GM12878 (cell line): ENCODE results near the gene HS3ST3B1. TPM values are rescaled to one million over a fixed set of nuclear protein-coding genes. Genes with fewer than 3 reads are reported as not detected.

ENCODE experiments used
- ATAC-seq: fragments of 200-7000 bp; cut with Tn5 transposase; 3 replicates; pipeline ENCODE4 v1.9.1; 2020; ENCODE audit warnings: mild to moderate bottlenecking, moderate library complexity
- BruUV-seq: library from RNA; stranded (reverse); fragments of 400-500 nt; replicated peaks from 2 replicates; lab custom pipeline; 2021; lab: Mats Ljungman, UMichigan
- CTCF ChIA-PET: fragments of 300-600 bp; sonication (Branson Sonifier 250); formaldehyde crosslinking; extraction: SDS; loops from one replicate; lab custom pipeline; 2021; ENCODE audit warnings: inconsistent platforms; lab: Yijun Ruan, JAX
- POLR2A ChIA-PET: fragments of 350-600 bp; formaldehyde crosslinking; extraction: SDS; loops from one replicate; lab custom pipeline; 2021; ENCODE audit warnings: inconsistent platforms; lab: Charles Lee
- RAD21 ChIA-PET: fragments of 300-600 bp; sonication (Branson Sonifier 250); formaldehyde crosslinking; loops from one replicate; lab custom pipeline; 2023; ENCODE audit warnings: antibody characterized with exemption; ENCODE audit not compliant: unreplicated experiment; lab: Charles Lee
- SMC1A ChIA-PET: fragments of 300-600 bp; sonication (Branson Sonifier 250); formaldehyde crosslinking; loops from one replicate; lab custom pipeline; 2023; ENCODE audit not compliant: unreplicated experiment, uncharacterized antibody; lab: Charles Lee
- DNase-seq: peaks from one replicate; pipeline ENCODE4 v3.0.0-alpha.2; 2011; ENCODE audit warnings: low read depth, low spot score
- FAIRE-seq: peaks from 3 replicates; lab custom pipeline; 2011; peaks lifted over from hg19 to GRCh38; lab: Jason Lieb, UNC
- H2AFZ ChIP-seq: 2 replicates; pipeline ENCODE4 v1.6.0; 2011; ENCODE audit warnings: low read depth, low read length, control low read depth; ENCODE audit not compliant: control insufficient read depth
- H3K27ac ChIP-seq: 2 replicates; pipeline ENCODE4 v1.5.1; 2011; ENCODE audit warnings: control low read depth; ENCODE audit not compliant: control insufficient read depth, insufficient read depth
- H3K27me3 ChIP-seq, 2 experiments: replicated peaks in 1 of 2; 2 replicates each; pipeline versions ENCODE4 v1.6.0 to v1.6.1; 2011; ENCODE audit warnings: low read length in 1 of 2; ENCODE audit not compliant: control insufficient read depth in 2 of 2, insufficient read depth in 2 of 2
- H3K36me3 ChIP-seq, 2 experiments: 2 replicates each; pipeline ENCODE4 v1.5.1; 2011; ENCODE audit warnings: low read length in 1 of 2; ENCODE audit not compliant: control insufficient read depth in 2 of 2, insufficient read depth in 2 of 2
- H3K4me1 ChIP-seq: 2 replicates; pipeline ENCODE4 v1.6.1; 2011; ENCODE audit warnings: mild to moderate bottlenecking, low read length, moderate library complexity, mixed read lengths; ENCODE audit not compliant: control insufficient read depth, insufficient read depth
- H3K4me2 ChIP-seq: 2 replicates; pipeline ENCODE4 v1.6.0; 2011; ENCODE audit warnings: control low read depth; ENCODE audit not compliant: control insufficient read depth, insufficient read depth
- H3K4me3 ChIP-seq: fragments of 200-600 bp; sonication (generic); 2 replicates; pipeline ENCODE4 v1.5.1; 2016
- H3K79me2 ChIP-seq: 2 replicates; pipeline ENCODE4 v1.6.0; 2011; ENCODE audit warnings: low read length; ENCODE audit not compliant: control insufficient read depth, insufficient read depth
- H3K9ac ChIP-seq: 2 replicates; pipeline ENCODE4 v1.8.0; 2011; ENCODE audit warnings: low read length, control low read depth, mixed read lengths; ENCODE audit not compliant: control insufficient read depth, insufficient read depth
- H3K9me3 ChIP-seq: replicated peaks from 3 replicates; pipeline ENCODE4 v1.5.1; 2011; ENCODE audit warnings: mild to moderate bottlenecking, low read length; ENCODE audit not compliant: control insufficient read depth, insufficient read depth
- H4K20me1 ChIP-seq: 2 replicates; pipeline ENCODE4 v1.6.0; 2011; ENCODE audit not compliant: control insufficient read depth, insufficient read depth
- CBX5 ChIP-seq: sonication (generic); IDR thresholded peaks from 2 replicates; pipeline ENCODE4 v1.6.1; 2016; ENCODE audit warnings: low read depth, moderate library complexity, mild to moderate bottlenecking, inconsistent platforms
- EED ChIP-seq: sonication (generic); IDR thresholded peaks from 2 replicates; pipeline ENCODE4 v1.6.1; 2016; ENCODE audit warnings: antibody characterized with exemption, low read depth
- EGR1 ChIP-seq, 2 experiments: IDR thresholded peaks; 1 replicate in 1 of 2; 2 replicates in 1 of 2; pipeline ENCODE4 v1.6.1; 2011 to 2012; ENCODE audit warnings: low read depth in 2 of 2, low read length in 2 of 2, borderline replicate concordance in 1 of 2, mild to moderate bottlenecking in 1 of 2, moderate library complexity in 1 of 2
- IKZF1 ChIP-seq: fragments of 450-650 bp; conservative IDR thresholded peaks from 2 replicates; pipeline ENCODE4 v1.6.1; 2017; ENCODE audit warnings: antibody characterized with exemption, mild to moderate bottlenecking
- KDM1A ChIP-seq: fragments of 200-600 bp; sonication (generic); IDR thresholded peaks from 2 replicates; pipeline ENCODE4 v1.6.1; 2016; ENCODE audit warnings: borderline replicate concordance
- LARP7 ChIP-seq: fragments of 450-650 bp; IDR thresholded peaks from 2 replicates; pipeline ENCODE4 v1.6.1; 2017; ENCODE audit warnings: mild to moderate bottlenecking
- NFYB ChIP-seq: IDR thresholded peaks from 2 replicates; pipeline ENCODE4 v1.6.1; 2011; ENCODE audit warnings: low read depth, mild to moderate bottlenecking, low read length, improper control_type of control experiment, moderate library complexity; ENCODE audit not compliant: insufficient read depth
- PAX8 ChIP-seq: fragments of 450-650 bp; IDR thresholded peaks from 2 replicates; pipeline ENCODE4 v1.6.1; 2017; ENCODE audit warnings: mild to moderate bottlenecking, moderate library complexity
- POLR2AphosphoS2 ChIP-seq: IDR thresholded peaks from 2 replicates; pipeline ENCODE4 v1.6.1; 2011; ENCODE audit warnings: low read depth, mild to moderate bottlenecking, low read length, improper control_type of control experiment, moderate library complexity
- RFX5 ChIP-seq: IDR thresholded peaks from 2 replicates; pipeline ENCODE4 v1.6.1; 2011; ENCODE audit warnings: low read depth, low read length, improper control_type of control experiment
- ZBED1 ChIP-seq: IDR thresholded peaks from 2 replicates; pipeline ENCODE4 v1.6.1; 2016; ENCODE audit warnings: borderline replicate concordance
- ZNF217 ChIP-seq: fragments of 450-650 bp; IDR thresholded peaks from 2 replicates; pipeline ENCODE4 v1.6.1; 2017; ENCODE audit warnings: antibody characterized with exemption, mild to moderate bottlenecking
- WGBS: methylation state at CpG from one replicate; pipeline ENCODE4 v1.1.6; 2016; ENCODE audit warnings: low lambda C conversion rate; ENCODE audit not compliant: insufficient replicate concordance, insufficient coverage; ENCODE audit errors: missing lambda C conversion rate; 5-methylcytosine and 5-hydroxymethylcytosine counted together
- in situ Hi-C: fragments of 300-500 bp; cut with MboI; formaldehyde crosslinking; loops from 9 replicates; pipeline ENCODE4 v1.14.3; 2018; ENCODE audit warnings: mixed read lengths
- intact Hi-C: fragments of 100-400 bp; cut with micrococcal nuclease; formaldehyde crosslinking; loops from one replicate; pipeline ENCODE4 v1.14.2; 2022; ENCODE audit not compliant: unreplicated experiment
- polyA plus RNA-seq, 11 experiments: library from polyadenylated mRNA; depleted of rRNA in 4 of 11; unstranded in 6 of 11; stranded (reverse) in 5 of 11; fragments of >200 nt; fragmentation: Nextera tagmentation in 4 of 11; fragmentation: Illumina TruSeq in 1 of 11; extraction: Ambion mirVana in 4 of 11; extraction: Trizol in 1 of 11; gene quantifications; 1 replicate in 1 of 11; 2 replicates in 10 of 11; pipeline versions ENCODE4 v1.2.1 to v1.2.3, GENCODE V29; 2011 to 2016; ENCODE audit warnings: inconsistent platforms in 2 of 11, missing spikeins in 2 of 11, low read depth in 1 of 11
- total RNA-seq, 4 experiments: library from RNA; depleted of rRNA in 3 of 4; stranded (reverse); fragments of >200 nt in 3 of 4; fragmentation: Illumina TruSeq in 1 of 4; extraction: Trizol in 1 of 4; gene quantifications; 2 replicates each; pipeline versions ENCODE4 v1.2.1 to v1.2.3, GENCODE V29; 2013 to 2021
- TF ChIP-seq, protein P1 (sequence below): fragments of 450-650 bp; IDR thresholded peaks from 2 replicates; pipeline ENCODE4 v1.6.1; 2016; ENCODE audit warnings: mild to moderate bottlenecking
- TF ChIP-seq, protein P2 (sequence below): IDR thresholded peaks from 2 replicates; pipeline ENCODE4 v1.6.1; 2012; ENCODE audit warnings: improper control_type of control experiment, low read depth, low read length; ENCODE audit not compliant: insufficient replicate concordance

Gene HS3ST3B1
- total and polyA plus RNA-seq, 10 of the 15 experiments (the other 5 are each of a cell fraction or from before 2014, with no cell fraction given), result 0.03 to 0.14 (median 0.06) TPM; not detected in 3

DNA sequence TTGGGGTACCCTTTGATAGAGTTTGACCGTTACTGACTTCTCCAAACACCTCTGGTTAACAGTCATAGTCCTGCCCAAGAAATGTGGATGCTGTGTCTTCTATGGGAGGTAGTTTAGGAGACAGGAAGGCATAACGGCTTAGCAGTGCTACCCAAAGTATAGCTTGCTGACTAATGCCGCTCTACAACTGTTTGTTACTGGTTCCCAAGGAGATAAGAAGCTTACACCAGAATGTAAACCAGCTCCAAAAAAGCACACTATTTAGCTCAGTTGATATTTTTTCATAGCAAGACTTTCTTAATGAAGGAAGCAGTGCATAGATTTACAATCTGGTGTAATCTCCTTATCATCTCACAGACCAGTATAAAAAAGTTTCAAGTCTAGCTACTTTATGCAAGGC is 95.7 kb downstream of the HS3ST3B1 start:
- in situ Hi-C loops (no loop called here), intact Hi-C loops (no loop called here)
- Histone ChIP-seq H3K4me1 (no peaks in the 10 kb centered on the region), H3K9ac (no peak overlapping the region), H3K9me3 (no peaks in the 10 kb centered on the region), H4K20me1 (no peaks in the 10 kb centered on the region), H2AFZ (no peak overlapping the region), H3K36me3 (no peaks in the 10 kb centered on the region), H3K4me2 (no peak overlapping the region), H3K27me3 (no peaks in the 10 kb centered on the region), H3K27ac (no peak overlapping the region), H3K79me2 (no peaks in the 10 kb centered on the region), H3K4me3 (no peak overlapping the region)
- RAD21 ChIA-PET, result no interaction called here
- TF ChIP-seq ZNF217, result no peak
- TF ChIP-seq EED, result no peak
- no peak for TF ChIP-seq RFX5
- DNase-seq (no peak), ATAC-seq (no peak), FAIRE-seq (no peak)
- POLR2A ChIA-PET, result no interaction called here
- BruUV-seq, result no TSS peak
- SMC1A ChIA-PET, result no interaction called here
- CTCF ChIA-PET, result interaction anchor here (0.7 kb wide), 1 partner anchor 16 kb away, joined by 3 read pairs; no protein-coding TSS in a partner anchor
- WGBS, result 21% methylated on average over 3 of the region's 3 CpGs

DNA sequence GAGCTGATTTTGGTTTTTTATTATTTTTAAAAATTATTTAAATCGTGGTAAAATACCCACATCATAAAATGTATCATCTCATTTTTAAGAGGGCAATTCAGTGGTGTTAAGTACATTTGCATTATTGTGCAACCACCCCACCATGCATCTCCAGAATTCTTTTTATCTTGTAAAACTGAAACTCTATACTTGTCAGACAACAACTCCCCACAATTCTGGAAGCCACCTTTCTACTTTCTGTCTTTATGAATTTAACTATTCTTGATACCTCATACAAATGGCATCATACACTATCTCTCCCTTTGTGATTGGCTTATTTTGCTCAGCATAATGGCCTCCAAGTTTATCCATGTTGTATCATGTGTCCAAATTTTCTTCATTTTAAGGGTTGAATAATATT is 97.9 kb downstream of the HS3ST3B1 start:
- FAIRE-seq (no peak), ATAC-seq (no peak), DNase-seq (no peak)
- ChIA-PET CTCF (no interaction called here), RAD21 (no interaction called here), SMC1A (no interaction called here), POLR2A (no interaction called here)
- H3K4me1 ChIP-seq, result no peaks in the 10 kb centered on the region
- BruUV-seq, result no TSS peak
- intact Hi-C loops (no loop called here), in situ Hi-C loops (no loop called here)
- H3K9ac ChIP-seq, result no peak overlapping the region
- no peaks in the 10 kb centered on the region for H3K9me3 ChIP-seq
- H3K79me2 ChIP-seq, result no peaks in the 10 kb centered on the region
- H3K27me3 ChIP-seq, result no peaks in the 10 kb centered on the region
- H3K4me3 ChIP-seq, result no peak overlapping the region
- no peaks in the 10 kb centered on the region for H3K36me3 ChIP-seq
- no peak overlapping the region for H2AFZ ChIP-seq
- H4K20me1 ChIP-seq, result no peaks in the 10 kb centered on the region
- H3K4me2 ChIP-seq, result no peak overlapping the region
- WGBS, result 0% methylated on average over 1 of the region's 1 CpG
- no peak overlapping the region for H3K27ac ChIP-seq
- TF ChIP-seq ZBED1, result no peak
- no peak for TF ChIP-seq KDM1A
- TF ChIP-seq, protein P1, sequence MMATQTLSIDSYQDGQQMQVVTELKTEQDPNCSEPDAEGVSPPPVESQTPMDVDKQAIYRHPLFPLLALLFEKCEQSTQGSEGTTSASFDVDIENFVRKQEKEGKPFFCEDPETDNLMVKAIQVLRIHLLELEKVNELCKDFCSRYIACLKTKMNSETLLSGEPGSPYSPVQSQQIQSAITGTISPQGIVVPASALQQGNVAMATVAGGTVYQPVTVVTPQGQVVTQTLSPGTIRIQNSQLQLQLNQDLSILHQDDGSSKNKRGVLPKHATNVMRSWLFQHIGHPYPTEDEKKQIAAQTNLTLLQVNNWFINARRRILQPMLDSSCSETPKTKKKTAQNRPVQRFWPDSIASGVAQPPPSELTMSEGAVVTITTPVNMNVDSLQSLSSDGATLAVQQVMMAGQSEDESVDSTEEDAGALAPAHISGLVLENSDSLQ, result no peak
- TF ChIP-seq IKZF1, result no peak
- no peak for TF ChIP-seq LARP7
- TF ChIP-seq POLR2AphosphoS2, result no peak
- TF ChIP-seq CBX5, result no peak
- no peak for TF ChIP-seq EGR1 (IDR thresholded peaks at IDR 0.05; ENCODE audit: borderline replicate concordance in 1 of 2, low read depth in 2 of 2, low read length in 2 of 2)
- no peak for TF ChIP-seq PAX8
- TF ChIP-seq, protein P2, sequence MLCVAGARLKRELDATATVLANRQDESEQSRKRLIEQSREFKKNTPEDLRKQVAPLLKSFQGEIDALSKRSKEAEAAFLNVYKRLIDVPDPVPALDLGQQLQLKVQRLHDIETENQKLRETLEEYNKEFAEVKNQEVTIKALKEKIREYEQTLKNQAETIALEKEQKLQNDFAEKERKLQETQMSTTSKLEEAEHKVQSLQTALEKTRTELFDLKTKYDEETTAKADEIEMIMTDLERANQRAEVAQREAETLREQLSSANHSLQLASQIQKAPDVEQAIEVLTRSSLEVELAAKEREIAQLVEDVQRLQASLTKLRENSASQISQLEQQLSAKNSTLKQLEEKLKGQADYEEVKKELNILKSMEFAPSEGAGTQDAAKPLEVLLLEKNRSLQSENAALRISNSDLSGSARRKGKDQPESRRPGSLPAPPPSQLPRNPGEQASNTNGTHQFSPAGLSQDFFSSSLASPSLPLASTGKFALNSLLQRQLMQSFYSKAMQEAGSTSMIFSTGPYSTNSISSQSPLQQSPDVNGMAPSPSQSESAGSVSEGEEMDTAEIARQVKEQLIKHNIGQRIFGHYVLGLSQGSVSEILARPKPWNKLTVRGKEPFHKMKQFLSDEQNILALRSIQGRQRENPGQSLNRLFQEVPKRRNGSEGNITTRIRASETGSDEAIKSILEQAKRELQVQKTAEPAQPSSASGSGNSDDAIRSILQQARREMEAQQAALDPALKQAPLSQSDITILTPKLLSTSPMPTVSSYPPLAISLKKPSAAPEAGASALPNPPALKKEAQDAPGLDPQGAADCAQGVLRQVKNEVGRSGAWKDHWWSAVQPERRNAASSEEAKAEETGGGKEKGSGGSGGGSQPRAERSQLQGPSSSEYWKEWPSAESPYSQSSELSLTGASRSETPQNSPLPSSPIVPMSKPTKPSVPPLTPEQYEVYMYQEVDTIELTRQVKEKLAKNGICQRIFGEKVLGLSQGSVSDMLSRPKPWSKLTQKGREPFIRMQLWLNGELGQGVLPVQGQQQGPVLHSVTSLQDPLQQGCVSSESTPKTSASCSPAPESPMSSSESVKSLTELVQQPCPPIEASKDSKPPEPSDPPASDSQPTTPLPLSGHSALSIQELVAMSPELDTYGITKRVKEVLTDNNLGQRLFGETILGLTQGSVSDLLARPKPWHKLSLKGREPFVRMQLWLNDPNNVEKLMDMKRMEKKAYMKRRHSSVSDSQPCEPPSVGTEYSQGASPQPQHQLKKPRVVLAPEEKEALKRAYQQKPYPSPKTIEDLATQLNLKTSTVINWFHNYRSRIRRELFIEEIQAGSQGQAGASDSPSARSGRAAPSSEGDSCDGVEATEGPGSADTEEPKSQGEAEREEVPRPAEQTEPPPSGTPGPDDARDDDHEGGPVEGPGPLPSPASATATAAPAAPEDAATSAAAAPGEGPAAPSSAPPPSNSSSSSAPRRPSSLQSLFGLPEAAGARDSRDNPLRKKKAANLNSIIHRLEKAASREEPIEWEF, result no peak
- TF ChIP-seq NFYB, result no peak
